GM18507 (cell line): Measurements from ENCODE around the gene CFDP1.
"Not testable (repeated sequence)": the region's sequence is repeated elsewhere in the genome, so short reads cannot be mapped to it uniquely, and the experiment has no call there.

ENCODE experiments used
- DNase-seq: peaks from one replicate; pipeline ENCODE4 v3.0.0; 2011; ENCODE audit warnings: low read depth; ENCODE audit not compliant: insufficient read length; ENCODE audit errors: extremely low spot score
- FAIRE-seq: peaks from 2 replicates; lab custom pipeline; 2011; peaks lifted over from hg19 to GRCh38; lab: Jason Lieb, UNC

Gene CFDP1

GRCh38 chr16:75432828-75433731 lies at the start of gene CFDP1:
Gene CFDP1 (minus strand): TSS chr16:75433503. CDS start chr16:75433352, 151 bp downstream.
- DNase-seq (peak; percentile 95), FAIRE-seq (peak; percentile 86)

DNA sequence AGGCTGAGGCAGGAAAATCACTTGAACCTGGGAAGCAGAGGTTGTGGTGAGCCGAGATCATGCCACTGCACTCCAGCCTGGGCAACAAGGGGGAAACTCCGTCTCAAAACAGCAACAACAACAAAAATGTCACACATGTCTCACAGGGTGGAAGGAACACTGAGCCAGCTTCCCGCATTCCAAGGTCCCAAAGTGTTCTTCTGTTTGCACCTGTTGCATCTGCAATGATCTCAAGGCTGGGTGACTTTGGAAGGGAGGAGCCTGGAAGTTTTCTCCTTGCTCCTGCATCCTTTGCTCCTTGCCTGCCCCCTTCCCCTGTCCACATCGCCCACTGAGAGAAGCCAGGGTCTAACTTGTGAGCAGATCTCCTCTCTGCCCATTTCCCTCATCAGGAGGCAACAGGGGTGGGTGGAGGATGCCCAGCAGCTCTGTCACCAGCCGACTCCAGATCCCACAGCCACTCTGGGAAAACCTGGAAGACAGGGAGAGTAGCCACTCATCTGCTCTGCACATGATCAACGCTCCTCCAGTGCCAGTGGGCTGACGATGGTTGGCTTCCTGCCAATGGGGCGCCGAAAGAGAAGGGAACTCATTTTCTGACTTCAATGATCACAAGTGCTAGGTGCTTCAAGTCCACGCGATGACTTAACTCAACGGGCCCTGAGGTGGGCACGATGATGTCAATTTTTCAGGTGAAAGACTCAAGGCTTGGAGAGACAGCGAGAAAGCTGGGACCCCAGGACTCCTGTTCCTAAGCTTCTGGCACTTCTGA lies 49.3 kb upstream of the CFDP1 start:
- FAIRE-seq = no peak
- no peak for DNase-seq

GRCh38 chr16:75481475-75481874 lies 48.2 kb upstream of the CFDP1 start:
- DNase-seq = no peak
- FAIRE-seq = no peak

- DNase-seq (no peak), FAIRE-seq (no peak)
These were observed 46.2 kb upstream of the CFDP1 start for GRCh38 chr16:75479421-75479990.

DNA sequence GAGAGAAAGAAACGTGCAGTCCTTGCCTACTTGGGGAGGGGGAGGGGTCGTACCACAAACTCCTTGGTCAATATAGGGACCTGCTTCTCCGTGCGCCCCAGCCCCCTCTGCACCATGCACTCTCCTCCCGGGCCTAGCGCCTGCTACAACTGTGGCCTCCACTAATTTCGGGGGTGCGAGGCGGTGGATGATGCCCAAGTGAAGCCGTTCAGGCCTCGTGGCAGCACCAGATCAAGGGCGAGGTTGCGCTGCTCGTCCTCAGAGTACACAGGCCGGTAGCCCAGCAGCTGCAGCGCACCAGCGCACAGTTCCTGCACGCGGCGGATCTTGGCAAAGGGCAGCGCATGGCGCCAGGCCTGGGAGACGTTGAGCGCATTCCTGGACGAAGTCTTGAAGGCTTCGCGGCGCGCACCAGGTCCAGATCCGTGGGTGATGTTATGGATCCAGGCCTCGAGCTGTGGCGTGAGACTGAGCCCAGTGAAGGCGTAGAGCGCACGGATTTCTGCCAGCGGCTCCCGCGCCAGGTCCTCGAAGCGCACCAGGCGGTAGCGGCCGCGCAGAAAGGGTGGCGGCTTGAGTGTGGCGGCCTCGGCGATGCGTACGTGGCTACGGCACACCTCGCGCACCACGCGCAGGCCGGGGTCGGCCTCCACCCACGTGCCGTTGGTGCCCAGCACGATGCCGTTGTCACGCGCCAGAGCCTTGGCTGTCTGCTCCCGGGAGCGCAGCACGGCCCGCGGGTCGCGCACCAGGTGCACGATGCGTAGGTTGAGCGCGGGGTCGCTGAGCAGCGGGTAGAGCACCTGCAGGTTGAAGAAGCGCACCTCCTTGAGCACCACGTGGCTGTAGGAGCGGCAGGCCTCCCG lies 45.4 kb upstream of the CFDP1 start:
- DNase-seq (no peak), FAIRE-seq (no peak)

DNA sequence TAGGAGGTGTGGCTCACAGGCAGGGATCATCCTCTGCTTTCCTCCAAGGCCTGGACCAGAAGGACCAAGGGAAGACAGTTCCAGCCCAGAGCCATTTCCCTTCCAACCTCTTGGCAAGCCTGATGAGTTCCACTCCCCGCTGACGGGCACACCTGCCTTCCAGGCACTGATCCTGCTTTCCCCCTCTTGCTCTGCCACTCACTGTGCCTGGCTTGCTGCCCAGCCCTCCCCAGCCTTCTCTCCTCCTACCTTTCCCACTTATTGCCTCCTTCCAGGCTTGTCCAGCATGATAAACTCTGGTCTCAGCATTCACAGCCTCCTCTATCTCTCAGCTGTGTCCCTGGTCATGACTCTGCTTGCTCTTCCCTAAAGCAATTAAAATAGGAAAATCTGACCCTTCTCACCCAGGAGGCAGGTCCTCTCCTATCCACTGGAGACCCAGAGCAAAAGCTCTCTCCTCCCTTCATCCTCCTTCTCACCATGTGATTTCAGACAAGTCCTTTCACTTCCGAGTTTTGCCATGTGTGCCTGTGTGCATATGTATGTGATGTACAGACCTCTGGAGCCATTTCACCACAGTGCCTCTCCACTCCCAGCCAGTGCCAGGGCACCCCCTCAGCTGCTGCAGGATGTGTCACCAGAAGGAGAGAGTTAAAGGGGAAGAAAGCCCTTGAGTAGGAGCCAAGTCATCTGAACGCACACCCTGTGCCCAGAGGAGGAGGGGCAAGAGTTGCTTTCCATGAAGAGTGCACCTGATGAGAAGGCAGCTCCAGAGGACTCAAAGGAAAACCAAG lies 44.6 kb upstream of the CFDP1 start:
- FAIRE-seq (peak; percentile 56), DNase-seq (no peak)

DNA sequence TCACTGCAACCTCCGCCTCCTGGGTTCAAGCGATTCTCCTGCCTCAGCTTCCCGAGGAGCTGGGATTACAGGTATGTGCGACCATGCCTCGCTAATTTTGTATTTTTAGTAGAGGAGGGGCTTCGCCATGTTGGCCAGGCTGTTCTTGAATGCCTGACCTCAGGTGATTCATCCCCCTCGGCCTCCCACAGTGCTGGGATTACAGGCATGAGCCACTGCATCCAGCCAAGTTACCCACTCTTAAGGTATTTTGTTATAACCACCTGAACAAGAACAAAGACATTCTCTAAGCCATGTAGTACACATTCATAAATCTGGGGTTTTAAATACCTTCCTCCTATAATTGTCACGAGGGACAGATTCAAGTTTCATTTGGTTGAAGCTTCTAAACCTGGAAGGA lies 43.5 kb upstream of the CFDP1 start:
- DNase-seq (no peak), FAIRE-seq (no peak)

- no peak for FAIRE-seq
- DNase-seq = no peak
These were observed 42.1 kb upstream of the CFDP1 start for GRCh38 chr16:75475420-75475847.

- FAIRE-seq = no peak
- DNase-seq = no peak
These were observed 39.9 kb upstream of the CFDP1 start for GRCh38 chr16:75472908-75473877.

- peak; percentile 66 for FAIRE-seq
- no peak for DNase-seq
These were observed 38.7 kb upstream of the CFDP1 start for GRCh38 chr16:75471723-75472633.

- DNase-seq (no peak), FAIRE-seq (no peak)
These were observed 33.5 kb upstream of the CFDP1 start for GRCh38 chr16:75466760-75467159.

DNA sequence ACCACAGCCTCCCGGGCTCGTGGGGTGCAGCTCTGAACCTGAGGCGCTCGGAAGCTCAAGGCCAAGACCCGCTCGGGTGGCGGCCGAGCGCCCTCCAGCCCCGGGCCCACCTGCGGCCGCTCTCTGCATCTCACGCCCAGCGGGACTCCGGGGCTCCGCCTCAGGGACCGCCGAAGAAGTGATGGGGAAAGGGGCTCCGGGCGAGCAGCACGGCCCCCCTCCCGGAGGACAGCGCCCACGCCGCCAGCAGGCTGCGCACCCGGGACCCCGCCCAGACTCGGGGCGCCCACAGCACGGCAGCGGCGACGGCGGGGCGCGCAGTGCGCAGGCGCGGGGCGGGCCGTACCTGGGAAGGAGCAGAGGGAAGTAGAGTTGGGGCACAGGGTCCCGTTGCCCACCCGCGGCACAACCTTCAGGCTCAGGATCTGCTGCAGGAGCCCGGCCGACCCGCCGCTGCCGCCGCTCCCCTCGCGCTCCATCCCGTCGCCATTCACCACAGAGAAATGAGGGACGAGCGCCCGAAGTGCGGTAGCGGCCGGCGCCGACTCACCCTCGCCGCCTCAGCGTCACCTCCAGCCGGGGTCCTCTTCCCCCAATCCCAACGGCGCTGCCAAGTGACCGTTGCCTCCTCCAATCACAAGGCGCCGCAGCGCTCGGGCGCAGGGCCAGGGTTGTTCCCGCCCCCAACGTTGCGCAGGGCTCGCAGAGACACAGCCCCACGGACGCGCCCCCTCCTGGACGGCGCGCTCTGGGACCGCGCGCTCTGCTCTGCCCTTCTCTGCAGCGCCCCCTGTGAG lies 31.0 kb upstream of the CFDP1 start, which contains the start of gene TMEM170A:
Gene TMEM170A (minus strand): TSS at position 568 of the 797 bp plus-strand sequence. CDS start 89 bp downstream, at position 479.
- DNase-seq (peak; percentile 94), FAIRE-seq (peak; percentile 95)

DNA sequence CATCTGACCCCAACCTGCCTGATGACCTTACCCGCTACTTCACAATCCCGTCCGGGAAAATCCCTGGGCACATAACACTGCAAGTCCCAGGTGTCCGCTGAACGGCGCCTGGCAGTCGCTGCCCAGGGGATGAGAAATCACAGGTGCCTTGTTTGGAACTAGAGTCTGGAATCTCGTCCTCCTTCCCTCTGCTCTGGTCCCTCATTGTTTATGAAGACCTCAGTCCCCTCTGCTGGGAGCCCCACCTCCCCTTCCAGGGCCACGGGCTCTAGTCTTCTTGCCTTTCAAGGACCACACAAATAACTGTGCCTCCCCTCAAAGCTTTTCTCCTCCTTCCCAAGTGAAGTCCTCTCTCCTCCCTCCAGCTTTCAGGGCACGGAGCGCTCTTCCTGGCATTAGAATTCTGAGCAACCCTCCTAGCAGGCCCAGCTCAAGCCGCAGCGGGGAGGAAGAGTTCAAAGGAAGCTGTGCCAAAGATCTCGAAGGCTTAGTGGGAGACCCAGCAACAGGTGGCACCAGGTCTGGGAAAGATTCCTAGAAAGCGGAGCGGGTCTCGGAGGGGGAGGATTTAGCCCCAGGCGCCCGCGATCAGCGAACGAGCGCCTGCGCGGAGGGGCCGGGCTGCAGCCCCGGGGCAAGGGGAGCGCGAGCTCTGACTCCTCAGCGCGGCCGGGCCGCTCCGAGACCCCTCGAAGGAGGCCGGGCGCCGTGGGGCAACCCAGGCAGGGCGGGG lies 30.3 kb upstream of the CFDP1 start:
- not testable (repeated sequence) for DNase-seq, FAIRE-seq

GRCh38 chr16:75462806-75463205 lies 29.5 kb upstream of the CFDP1 start:
- no peak for DNase-seq

GRCh38 chr16:75461575-75461974 lies 28.3 kb upstream of the CFDP1 start:
- FAIRE-seq = no peak

More at GRCh38 chr16:75462806-75463205, 29.5 kb upstream of the CFDP1 start:
- peak; percentile 41 for FAIRE-seq

More at GRCh38 chr16:75461575-75461974, 28.3 kb upstream of the CFDP1 start:
- DNase-seq = no peak
